ENCODE measurements around the gene PIPOX. TPM values are rescaled to one million over a fixed set of nuclear protein-coding genes. Genes with fewer than 3 reads are reported as not detected.
"Not testable (repeated sequence)": the region's sequence is repeated elsewhere in the genome, so short reads cannot be mapped to it uniquely, and the experiment has no call there.

The PIPOX gene
- total RNA-seq, 1 experiment from 2014 or later = 1.6 TPM

DNA sequence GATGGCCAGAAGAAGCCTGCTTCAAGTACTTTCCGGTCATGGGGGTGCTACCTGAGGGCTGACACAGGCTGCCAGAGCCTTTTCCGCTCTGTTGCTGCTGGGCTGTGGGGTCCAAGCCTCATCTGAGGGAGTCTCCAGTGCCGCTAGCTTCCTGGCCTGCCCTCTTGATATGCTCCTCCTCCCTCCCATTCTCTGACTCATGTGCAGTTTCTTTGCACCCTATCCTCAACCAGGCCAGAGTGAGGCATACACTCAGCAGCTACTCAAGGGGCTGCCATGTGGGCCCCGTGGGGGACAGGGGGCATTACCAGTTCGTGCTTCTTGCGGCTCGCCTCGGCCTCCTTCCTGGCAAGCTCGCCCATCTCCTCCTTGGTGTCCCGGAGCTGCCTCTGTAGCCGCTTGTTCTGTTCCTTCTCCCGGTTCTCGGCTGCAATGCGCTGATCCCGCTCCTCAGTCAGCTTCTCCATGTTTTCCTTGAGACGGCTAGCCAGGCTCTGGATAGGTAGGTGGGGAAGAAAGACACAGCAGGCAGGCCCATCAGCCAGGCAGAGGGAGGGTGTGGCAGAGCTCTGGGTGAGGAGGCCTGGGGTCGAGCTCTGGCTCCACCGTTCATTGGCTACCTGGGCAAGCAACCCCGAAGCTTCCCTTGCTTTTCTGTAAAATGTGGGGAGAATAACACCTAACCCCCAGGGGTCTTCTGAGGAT, 43.8 kb downstream of the PIPOX start:
- DNase-seq (ENCODE audit: low read depth) = no peak
- in situ Hi-C loops (cut with HindIII; ENCODE audit: low pct_unique_long_range_greater_than_20kb, low sequenced_read_pairs) = no loop called here

DNA sequence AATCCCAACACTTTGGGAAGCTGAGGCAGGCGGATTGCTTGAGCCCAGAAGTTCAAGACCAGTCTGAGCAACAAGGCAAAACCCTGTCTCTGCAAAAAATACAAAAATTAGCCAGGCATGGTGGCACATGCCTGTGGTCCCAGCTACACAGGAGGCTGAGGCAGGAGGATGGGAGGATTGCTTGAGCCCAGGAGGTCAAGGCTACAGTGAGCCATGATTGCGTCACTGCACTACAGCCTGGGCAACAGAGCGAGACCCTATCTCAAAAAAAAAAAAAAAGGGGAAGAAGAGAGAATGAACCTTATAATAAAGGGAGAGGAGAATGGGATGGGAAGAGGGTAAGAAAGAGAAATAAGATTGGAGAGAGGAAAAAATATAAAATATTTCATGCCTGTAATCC, 45.8 kb downstream of the PIPOX start:
- in situ Hi-C loops (cut with HindIII; ENCODE audit: low pct_unique_long_range_greater_than_20kb, low sequenced_read_pairs); DNase-seq (ENCODE audit: low read depth): not testable (repeated sequence)

DNA sequence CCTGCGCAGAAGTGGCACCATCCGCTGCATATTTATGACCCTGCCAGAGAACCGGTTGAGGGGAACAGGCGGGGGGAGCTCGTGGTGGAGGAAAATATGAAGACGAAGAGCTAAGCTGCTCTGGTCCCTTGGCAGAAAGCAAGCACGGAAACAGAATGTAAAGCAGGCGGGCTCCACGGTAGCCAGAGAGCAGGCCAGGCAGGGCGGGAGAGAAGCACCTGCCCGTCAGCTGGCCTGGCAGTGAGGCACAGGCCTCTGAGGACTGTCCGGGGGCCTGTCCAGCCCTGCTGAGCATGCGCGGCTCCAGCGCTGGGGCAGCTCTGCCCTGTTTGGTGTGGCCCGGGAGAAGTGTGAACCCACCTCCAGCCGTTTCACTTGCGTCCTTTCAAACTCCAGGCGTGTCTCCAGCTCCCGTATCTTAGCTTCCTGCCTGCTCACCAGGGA, 46.7 kb downstream of the PIPOX start:
- no peak for DNase-seq (ENCODE audit: low read depth)
- in situ Hi-C loops (cut with HindIII; ENCODE audit: low pct_unique_long_range_greater_than_20kb, low sequenced_read_pairs) = no loop called here

DNA sequence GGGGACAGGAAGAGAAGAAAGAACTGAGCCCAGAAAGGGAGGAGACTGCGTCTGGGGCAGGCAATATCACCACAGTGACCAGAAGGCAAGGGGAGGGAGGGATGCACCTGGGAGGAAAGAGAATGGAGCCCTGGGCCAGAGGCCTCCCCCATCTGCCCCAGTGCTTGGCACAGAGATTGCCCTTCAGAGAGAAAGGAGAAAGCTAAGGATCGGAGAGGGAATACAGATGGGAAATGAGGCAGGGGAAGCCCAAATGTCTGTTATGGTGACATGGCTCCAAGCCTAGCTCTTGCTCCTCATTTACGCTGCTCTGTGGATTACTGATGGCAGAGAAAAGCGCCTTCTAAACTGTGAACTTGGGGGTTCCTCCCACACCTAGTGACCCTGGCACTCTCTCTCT, 47.2 kb downstream of the PIPOX start:
- in situ Hi-C loops (cut with HindIII; ENCODE audit: low pct_unique_long_range_greater_than_20kb, low sequenced_read_pairs) = no loop called here
- no peak for DNase-seq (ENCODE audit: low read depth)

DNA sequence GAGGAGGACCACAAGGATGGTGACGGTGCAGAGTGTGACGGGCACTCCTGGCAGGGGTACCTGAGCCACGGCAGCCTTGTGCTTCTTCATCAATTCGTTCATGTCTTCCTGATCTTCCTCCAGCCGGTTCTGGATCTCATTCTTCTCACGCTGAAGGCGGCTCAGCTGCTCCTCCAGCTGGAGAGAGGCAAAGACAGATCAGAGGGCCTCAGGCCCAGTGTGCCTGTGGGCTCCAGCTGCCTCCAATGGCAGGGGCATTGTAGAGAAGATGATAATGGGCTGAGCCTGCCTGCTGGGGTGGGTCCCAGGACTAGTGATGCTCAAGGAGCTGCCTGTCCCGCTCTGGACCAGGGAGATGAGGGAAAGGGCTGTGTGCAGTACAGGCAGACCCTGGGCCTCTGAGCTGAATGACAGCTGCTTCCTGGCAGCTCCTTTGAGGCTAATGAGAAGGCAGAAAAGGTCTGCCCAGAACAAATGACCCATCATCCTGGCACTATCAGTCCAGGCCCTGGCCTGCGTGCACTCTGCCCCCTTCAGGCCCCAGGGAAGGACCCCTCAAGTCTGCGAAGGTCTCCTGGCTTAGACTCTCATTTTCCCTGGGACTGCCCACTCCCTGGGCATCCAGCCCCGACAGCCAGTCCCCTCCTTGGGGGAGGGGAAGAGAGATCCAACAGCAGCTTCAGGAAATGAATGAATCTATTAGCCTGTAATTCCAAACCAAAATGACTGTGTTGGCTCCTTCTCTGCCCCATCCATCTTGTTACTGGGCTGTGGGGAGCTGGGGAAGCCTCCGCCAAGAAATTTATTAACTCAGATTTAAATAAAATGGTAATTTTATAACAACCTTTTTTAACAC, 48.0 kb downstream of the PIPOX start:
- in situ Hi-C loops (cut with HindIII; ENCODE audit: low pct_unique_long_range_greater_than_20kb, low sequenced_read_pairs) = no loop called here
- DNase-seq (ENCODE audit: low read depth) = no peak

DNA sequence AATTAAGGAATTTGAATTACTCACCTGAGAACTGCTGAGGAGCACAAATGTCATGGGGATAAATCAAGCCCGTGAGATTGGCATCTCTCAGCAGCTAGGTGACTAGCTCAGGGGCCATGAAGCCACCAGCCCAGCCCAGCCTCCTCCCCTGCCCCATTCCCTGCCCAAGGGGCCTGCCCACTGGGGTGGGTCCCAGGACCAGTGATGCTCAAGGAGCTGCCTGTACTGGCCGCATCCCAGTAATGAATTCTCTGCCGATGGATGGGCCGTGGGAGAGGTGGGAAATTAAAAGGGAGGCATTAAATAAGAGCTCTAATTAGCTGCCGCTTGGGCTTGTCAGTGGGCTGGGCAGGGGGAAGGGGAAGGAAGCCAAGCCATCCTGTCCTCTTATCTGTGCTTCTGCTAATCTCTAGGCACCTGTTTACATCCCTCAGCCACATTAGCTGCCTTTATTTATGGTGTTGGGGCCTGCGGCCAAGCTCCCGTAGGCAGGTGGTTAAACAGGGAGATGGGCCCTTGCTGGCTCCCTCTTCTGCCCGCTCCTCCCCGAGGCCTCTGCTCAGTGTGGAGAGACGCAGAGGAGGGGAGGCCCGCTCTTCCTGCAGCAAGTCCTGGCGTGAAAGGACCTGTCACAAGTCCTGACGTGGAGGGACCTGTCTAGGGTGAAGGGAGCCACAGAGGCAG, 48.8 kb downstream of the PIPOX start:
- DNase-seq (ENCODE audit: low read depth) = no peak
- in situ Hi-C loops (cut with HindIII; ENCODE audit: low pct_unique_long_range_greater_than_20kb, low sequenced_read_pairs) = no loop called here

DNA sequence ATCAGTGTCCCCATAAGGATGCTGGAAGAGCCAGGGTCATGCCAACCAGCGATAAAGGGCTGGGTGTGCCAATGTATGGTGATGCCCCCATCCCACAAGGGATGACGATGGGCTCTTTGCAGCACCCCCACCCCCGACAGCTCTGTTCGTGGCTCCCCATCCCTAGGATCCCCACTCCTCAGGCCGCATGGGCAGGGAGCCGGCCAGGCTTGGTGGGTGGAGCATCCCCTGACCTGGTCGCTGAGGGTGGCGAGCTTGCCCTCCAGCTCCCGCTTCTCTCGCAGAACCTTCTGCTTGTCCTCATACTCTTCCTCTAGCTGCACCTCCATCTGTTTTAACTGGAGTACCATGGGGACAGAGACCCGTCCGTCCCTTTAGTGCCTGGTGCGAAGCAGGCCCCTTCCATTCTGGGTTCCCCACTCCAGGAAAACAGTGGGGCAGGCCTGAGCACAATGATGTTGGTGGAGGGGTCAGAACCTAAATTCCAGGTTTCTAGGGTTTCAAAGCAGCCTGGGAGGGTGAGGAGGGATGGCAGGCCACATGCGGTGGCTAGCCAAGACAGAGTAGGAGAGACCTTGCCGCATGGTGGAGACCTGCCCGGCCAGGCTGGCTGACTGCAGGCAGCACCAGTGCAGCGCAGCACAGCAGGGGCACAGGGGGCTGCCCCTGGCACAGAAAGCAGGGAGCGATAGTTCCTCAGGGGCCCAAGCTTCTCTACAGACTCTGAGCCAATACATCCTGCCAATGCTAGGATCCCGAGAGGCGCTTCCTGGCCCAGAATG, 50.3 kb downstream of the PIPOX start:
- in situ Hi-C loops (cut with HindIII; ENCODE audit: low pct_unique_long_range_greater_than_20kb, low sequenced_read_pairs) = no loop called here

DNA sequence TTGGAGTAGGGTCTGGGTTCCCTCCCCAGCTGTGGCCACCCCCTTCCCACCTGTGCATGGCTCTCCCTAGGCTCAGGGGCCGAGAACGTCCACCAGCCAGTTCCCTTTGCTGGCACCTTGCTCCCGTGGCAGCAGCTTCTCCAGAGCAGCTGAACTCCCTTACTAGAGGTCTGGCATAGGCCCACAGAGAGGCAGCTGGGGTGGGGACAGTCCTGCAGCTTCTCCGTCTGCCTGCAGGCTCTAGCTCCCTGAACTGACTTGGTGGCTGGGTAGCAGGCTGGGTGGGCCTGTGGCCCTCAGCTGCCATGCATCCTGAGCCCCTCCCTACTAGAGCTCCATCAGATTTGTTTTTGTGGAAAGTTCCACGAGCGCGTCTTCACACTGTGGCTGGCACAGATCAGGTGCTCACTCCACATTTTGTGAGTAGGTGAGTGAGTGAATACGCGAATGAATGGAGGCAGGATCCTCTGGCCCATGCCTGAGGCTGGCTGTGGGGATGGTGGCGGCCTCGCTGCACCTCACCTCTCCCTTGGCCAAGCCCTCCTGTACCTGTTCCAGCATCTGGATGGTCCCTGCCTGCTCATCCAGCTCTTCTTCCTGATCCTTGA, 51.3 kb downstream of the PIPOX start:
- in situ Hi-C loops (cut with HindIII; ENCODE audit: low pct_unique_long_range_greater_than_20kb, low sequenced_read_pairs) = no loop called here
- no peak for DNase-seq (ENCODE audit: low read depth)

More for the DNA sequence above, 50.3 kb downstream of the PIPOX start:
- no peak for DNase-seq (ENCODE audit: low read depth)

DNA sequence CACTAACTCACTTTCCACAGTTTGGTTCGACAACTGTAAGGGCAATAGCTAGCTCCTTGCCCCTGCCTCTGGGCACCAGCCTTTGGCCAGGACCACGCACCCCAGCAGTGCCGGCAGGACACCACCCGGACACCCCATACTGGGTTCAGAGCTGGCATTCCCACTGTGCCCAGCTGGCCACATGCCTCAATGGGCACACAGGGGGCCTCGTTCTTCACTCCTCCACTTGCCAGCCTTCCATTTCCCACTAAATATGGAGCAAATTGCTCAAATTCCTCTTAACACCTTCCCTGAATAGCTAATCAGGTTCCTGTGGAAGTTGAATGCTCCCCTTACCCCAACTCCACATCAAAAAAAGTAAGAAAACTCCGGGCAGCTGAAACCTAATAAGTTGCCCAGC, 52.5 kb downstream of the PIPOX start:
- no peak for DNase-seq (ENCODE audit: low read depth)
- in situ Hi-C loops (cut with HindIII; ENCODE audit: low pct_unique_long_range_greater_than_20kb, low sequenced_read_pairs) = no loop called here

DNA sequence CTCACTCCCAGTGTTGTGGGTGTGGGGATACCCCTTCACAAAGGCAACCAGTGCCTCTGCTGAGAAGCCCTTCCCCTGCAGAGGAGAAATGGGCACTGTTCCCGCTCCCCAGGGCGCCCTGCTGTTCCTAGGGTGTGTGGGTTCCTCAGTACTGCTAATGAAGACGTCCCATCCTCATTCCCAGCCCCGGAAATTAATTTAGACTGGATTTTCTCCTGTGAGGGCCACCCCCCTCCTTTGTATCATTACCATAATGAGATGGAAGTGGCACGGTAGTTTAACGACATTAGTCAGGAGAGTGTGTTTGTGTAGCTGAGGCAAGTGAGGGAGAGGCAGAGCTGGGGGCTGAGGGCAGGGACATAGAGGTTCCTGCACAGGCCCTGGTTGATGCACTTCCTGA, 53.2 kb downstream of the PIPOX start:
- in situ Hi-C loops (cut with HindIII; ENCODE audit: low pct_unique_long_range_greater_than_20kb, low sequenced_read_pairs) = no loop called here
- no peak for DNase-seq (ENCODE audit: low read depth)

DNA sequence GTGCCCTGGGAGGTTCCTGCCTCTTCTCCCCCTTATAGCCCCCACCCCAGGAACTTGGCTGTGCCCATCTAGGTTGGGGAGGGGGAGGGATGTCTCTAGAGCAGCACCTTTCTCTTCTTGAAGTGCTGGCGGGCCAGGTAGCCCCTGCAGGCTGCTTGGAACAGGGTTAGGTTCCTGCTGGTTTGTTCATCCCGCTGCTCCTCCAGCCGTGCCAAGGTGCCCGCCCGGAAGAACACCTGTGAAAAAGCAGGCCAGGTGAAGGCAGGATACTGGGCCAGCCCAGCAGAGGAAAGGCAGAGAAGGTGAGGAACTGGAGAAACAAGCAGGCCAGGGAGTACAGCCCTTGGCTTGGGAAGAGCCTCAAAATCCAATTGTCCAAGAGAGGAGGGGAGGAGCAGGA, 56.6 kb downstream of the PIPOX start:
- DNase-seq (ENCODE audit: low read depth) = no peak
- in situ Hi-C loops (cut with HindIII; ENCODE audit: low pct_unique_long_range_greater_than_20kb, low sequenced_read_pairs) = no loop called here

DNA sequence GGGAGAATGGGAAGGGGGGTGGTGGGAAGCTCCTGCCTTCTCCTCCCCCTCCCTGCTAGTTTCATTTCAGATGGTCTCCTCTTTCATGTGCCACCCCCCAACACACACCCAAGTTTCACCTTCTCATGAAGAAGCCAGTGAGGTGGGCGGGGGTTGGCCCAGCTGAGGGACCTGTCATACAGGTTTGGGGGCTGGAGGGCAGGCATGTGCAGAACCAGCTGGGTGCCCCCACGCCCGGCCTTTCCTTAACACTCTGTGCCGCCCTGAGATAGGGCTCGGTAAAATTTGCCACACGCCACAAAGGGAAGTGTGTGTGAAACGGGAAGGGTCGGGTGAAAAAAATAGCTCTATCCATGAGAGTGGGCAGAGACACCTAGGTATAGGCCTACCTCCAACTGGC, 57.4 kb downstream of the PIPOX start:
- in situ Hi-C loops (cut with HindIII; ENCODE audit: low pct_unique_long_range_greater_than_20kb, low sequenced_read_pairs) = no loop called here
- no peak for DNase-seq (ENCODE audit: low read depth)

DNA sequence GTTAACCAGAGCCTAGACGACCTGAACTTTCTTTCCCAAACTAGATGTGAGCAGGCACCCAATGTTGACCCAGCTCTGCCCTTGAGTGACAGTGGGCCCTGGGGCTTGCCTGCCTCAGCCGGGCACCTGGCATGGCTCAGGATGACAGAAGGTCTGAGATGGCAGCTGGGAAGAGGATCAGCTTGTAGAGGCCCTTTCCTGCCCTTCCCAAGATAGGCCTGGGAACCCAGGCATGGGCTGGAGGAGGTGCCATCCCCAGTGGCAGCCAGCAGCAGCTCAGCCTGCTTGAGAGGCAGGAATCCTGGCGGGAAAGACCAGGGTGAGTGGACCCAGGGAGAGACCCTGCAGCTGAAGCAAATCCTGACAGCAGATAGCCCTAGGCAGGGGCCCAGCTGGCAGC, 59.1 kb downstream of the PIPOX start:
- no peak for DNase-seq (ENCODE audit: low read depth)
- in situ Hi-C loops (cut with HindIII; ENCODE audit: low pct_unique_long_range_greater_than_20kb, low sequenced_read_pairs) = no loop called here

DNA sequence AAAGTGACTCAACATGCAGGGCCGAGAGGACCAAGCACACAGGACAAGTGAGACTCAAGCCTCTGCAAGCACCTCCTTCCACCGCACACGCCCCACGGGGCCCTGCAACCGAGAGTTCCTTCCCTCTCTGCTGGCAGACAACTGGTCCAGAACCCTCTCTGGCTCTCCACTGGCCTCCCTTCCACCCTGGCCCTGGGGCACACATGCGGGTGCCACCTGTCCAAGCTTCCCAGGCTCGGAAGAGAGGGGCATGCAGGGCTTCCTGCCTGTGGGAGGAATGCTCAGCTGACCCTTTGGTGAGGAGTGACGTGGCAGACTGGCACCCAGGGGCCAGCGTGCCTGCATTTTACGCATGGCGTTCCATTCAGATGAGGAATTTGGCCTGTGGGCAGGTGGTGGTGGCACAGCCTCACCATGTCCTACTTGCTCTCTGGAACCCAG, 59.8 kb downstream of the PIPOX start:
- in situ Hi-C loops (cut with HindIII; ENCODE audit: low pct_unique_long_range_greater_than_20kb, low sequenced_read_pairs) = no loop called here
- DNase-seq (ENCODE audit: low read depth) = no peak

DNA sequence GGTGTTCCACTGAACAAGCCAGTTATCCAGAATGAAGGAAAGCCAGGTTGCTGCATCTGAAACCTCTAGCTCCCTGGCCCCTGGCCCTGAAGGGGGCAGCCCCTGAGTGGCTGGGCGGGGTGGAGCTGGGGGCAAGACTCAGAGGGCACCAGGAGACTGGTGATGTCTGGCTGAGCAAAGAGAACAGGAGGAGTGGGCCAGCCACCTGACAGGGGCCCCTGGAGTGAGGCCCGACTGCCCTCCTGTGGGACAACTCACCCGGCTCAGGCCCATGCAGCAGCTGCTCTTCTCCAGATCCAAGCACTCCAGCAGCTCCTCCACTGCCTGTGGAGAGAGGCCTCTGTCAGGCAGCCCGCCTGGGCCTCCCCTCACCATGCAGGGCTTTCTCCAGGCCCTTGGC, 60.4 kb downstream of the PIPOX start:
- in situ Hi-C loops (cut with HindIII; ENCODE audit: low pct_unique_long_range_greater_than_20kb, low sequenced_read_pairs) = no loop called here
- DNase-seq (ENCODE audit: low read depth) = no peak
